ENCODE data around the gene KLC3. TPM values are rescaled to one million over a fixed set of nuclear protein-coding genes. Genes with fewer than 3 reads are reported as not detected.

Gene KLC3
- polyA plus RNA-seq, 4 donors = 0.76 to 3.0 (median 1.1) TPM

- DNase-seq (ENCODE audit: low read depth in 4 of 4, low spot score in 3 of 4) = no peak
Measured at GRCh38 chr19:45347570-45348366, 7.2 kb downstream of the KLC3 start.

DNA sequence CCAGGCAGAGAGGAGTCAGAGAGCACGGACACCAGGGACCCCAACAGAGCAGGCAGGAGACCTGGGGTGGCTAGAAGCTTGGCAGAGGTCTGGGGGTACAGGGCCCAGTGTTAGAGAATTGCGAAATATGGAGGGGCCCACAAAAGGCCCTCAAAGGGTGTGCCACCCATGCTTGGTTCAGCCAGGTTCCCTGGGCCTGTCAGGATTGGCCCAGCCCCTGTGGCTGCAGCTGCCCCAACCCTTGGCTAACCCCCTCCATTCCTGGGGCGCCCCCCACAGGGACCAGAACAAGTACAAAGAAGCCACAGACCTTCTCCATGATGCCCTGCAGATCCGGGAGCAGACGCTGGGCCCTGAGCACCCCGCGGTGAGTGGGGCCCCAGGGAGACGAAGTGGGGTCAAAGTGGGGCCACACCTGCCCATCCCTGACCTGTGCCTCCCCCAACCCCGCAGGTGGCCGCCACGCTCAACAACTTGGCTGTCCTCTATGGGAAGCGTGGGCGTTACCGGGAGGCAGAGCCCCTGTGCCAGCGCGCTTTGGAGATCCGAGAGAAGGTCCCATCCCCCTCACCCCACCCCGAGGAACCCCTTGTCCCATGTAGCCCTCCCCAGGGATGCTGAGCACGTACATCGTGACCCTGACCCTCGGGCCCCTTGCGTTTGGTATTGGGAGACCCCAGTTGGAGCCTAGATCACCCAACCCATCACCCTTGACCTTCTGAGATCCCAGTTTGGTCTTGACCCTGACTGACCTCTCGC lies 8.0 kb downstream of the KLC3 start:
- no peak for DNase-seq (ENCODE audit: low read depth in 4 of 4, low spot score in 3 of 4)

DNA sequence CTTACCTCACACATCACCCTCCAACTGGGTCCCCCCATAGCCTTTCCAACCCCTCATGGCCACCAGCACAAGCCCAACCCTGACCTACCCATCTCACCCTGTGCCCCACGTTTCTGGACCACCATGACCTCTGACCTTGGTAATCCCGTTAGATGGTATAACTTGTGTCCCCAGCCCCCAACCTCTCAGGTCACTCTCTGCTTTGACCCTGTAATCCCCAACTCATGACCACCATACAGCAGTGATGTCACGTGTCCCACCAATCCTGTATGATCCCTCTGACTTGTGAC lies 8.5 kb downstream of the KLC3 start:
- no peak for DNase-seq (ENCODE audit: low read depth in 4 of 4, low spot score in 3 of 4)

GRCh38 chr19:45349430-45349941 lies 8.9 kb downstream of the KLC3 start:
- DNase-seq (ENCODE audit: low read depth in 4 of 4, low spot score in 3 of 4) = no peak

- DNase-seq (ENCODE audit: low read depth in 4 of 4, low spot score in 3 of 4) = no peak
Measured at GRCh38 chr19:45350477-45351058, 10.0 kb downstream of the KLC3 start.

GRCh38 chr19:45351401-45351952 lies 10.9 kb downstream of the KLC3 start:
- no peak for DNase-seq (ENCODE audit: low read depth in 4 of 4, low spot score in 3 of 4)

DNA sequence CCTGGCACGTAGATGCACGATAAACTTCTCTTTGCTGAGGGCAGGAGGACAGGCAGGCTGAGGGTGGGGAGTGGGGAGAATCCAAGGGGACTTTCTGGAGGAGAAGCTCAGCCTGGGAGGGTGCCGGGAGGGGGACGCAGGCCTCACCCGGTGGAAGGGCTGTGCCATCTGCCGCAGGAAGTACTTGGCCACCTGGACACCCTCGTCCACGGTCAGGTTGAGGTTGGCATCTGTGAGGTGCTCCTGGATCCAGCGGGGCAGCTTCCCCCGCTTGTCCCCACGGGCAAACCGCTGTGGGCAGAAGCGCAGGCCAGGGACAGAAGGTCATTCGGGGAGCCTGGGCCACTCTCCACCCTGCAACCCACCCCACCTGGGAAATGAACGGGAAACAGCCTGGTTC lies 11.5 kb downstream of the KLC3 start:
- no peak for DNase-seq (ENCODE audit: low read depth in 4 of 4, low spot score in 3 of 4)

DNA sequence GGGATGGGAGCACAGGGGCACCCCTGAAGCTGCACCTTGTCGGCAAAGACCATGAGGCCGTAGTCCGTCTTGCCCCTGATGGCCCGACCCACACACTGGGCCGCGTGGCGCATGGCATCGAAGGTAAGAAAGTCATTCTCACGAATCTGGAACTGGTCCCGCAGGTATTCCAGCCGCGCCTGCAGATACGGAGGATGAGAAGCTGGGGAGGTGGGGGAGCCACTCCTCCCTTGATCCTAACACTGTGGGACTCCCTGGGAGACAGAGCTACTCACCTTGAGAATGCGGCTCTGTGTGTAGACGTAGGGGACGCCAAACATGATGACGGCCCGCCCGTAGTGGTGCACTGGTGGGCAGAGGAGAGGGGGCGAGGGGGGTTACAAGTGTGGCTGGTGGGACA lies 11.9 kb downstream of the KLC3 start:
- DNase-seq (ENCODE audit: low read depth in 4 of 4, low spot score in 3 of 4) = no peak

DNA sequence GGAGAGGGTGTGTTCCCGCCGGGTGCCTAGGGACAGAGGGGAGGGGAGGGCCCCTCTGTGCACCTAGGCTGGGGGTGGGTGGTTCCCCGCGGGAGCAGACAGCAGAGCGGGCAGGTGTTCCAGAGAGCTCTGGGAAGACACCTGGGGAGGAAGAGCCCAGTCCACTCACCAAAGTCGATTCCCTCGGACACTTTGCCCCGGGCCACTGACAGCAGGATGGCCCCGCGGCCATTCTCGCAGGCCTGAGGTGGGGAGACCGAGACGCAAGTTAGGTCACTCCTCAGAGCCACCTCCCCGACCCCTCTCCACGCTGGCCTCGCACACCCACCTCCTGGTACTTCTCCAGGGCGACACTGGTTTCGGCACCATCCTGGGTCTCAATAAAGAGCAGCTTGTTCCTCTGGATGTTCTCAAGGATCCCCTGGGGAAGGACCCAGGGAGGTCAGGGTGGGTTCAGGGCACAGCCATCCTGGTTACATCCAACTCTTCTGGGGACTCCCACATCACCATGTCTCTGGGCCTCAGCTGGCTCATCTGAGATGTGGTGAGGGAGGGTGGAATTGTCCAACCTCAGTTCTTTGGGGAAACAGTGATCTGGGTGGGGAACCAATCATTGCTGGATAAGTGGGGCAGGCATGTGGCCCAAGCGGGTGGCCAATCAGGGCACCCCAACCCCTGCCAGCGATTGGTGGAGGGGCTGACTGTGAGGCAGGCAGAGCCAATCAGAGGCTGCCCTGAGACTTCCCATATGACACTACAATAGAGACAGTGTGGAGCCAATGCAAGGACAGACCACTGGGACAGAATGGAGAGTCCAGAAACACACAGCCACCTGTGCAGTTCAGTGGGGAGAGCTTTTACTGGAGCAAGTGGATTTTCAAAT lies 12.6 kb downstream of the KLC3 start:
- DNase-seq (ENCODE audit: low read depth in 4 of 4, low spot score in 3 of 4) = no peak

DNA sequence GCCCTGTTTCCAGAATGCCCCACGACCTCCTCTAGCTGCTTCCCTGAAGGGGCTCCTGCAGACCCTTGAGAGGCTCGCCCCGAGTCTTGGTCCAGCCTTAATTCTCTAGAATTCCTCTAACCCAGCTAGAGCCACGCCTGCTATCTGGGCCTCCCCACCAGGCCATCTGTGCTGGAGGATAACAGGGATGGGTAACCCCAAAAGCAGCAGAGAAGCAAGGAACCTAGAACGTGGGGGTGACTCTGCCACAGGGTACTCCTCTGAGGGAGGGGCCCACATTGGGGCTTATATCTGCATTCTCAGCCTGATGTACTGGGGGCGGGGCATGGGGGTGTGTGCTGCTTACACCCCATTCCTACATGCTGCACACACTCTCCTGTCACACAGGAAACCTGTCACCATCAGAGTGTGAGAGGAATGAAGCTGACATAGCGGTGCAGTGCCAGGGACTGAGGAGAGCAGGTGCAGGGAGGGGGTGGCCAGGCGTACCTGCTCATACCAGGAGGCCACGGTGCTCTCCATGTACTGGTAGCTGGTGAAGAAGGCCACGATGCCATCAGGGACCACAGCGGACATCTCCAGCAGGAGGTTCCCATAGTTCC lies 13.8 kb downstream of the KLC3 start:
- DNase-seq (ENCODE audit: low read depth in 4 of 4, low spot score in 3 of 4) = no peak

DNA sequence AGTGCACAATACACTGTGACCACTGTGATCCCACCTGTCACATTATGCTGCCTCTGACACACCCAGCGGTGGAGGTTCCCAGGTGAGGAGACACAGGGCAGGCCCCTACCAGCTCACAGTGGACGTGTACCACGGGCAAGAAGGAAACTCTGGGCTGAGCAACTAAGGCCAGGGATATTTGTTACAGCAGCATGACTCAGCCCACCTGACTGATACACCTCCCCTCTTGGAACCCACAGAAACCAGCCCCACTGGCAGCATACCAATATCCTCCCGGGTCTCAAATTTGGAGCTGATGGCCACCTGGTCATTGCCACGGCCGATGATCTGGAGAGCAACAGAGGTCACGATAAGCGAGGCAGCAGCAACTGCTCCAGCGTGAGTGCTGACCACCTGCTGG lies 14.9 kb downstream of the KLC3 start:
- no peak for DNase-seq (ENCODE audit: low read depth in 4 of 4, low spot score in 3 of 4)

DNA sequence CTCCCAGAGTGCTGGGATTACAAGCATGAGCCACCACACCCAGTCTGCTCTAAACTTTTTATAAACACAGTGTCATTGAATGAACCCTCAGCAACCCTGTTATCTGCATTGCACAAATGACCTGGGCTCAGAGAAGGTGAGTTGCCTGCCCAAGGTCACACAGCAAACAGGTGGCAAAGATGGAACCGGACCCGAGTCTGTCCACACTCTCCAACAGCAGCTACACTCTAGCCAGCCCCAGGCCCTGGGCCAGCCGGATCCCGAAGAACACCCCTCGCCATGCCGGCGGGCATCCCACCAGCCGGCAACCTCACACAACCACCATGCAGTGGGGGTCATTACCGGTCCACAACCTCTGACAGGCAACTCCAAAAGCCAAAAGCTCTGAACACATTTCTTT lies 15.4 kb downstream of the KLC3 start:
- DNase-seq (ENCODE audit: low read depth in 4 of 4, low spot score in 3 of 4) = no peak

DNA sequence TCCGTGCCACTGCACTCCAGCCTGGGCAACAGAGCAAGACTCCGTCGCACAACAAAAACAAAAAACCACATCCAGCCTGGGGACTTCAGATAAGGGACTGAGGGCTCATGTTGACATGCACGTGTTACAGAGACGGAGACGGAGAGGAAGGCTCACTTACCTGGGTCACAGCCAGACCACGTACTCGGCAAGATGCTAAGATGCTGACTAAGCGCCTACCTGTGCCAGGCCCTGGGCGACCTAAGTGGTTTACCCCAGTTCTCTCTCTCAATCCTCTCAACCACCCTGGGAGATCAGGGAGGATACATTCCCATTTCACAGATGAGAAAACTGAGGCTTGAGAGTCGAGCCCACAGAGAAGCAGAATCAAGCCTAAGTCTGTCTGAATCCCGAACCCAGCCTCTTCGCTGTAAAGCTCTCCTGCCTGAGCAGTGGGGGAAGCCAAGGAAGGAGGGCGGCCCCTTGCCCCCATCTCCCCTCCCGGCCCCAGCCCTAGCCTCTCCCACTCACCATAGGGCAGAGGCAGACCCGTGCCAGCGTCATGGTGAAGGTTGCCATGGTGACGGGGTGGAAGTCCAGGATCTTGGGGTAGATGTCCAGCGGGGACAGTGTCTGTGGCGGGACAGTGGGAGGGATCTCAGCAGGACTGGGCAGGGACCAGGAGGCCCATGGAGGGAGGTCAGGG lies 16.4 kb downstream of the KLC3 start:
- DNase-seq (ENCODE audit: low read depth in 4 of 4, low spot score in 3 of 4) = no peak

DNA sequence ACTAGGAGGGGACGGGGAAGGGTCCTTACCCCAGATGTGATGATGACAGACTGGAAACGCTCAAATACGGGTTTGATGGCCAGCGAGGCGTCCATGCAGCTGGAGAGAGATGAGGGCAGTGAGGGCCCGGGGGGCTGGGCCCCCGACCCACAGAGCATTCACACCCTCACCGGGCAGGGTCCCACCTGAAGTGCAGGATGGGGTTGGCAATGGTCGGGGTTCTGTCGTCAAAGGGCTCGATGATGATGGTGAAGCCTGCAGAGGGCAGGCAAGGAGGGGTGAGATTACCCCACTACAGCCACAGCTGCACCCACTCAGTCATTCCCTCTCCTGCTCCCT lies 16.9 kb downstream of the KLC3 start:
- no peak for DNase-seq (ENCODE audit: low read depth in 4 of 4, low spot score in 3 of 4)

- no peak for DNase-seq (ENCODE audit: low read depth in 4 of 4, low spot score in 3 of 4)
Measured at GRCh38 chr19:45358213-45358792, 17.8 kb downstream of the KLC3 start.

GRCh38 chr19:45361608-45362007 lies 21.1 kb downstream of the KLC3 start:
- no peak for DNase-seq (ENCODE audit: low read depth in 4 of 4, low spot score in 3 of 4)

DNA sequence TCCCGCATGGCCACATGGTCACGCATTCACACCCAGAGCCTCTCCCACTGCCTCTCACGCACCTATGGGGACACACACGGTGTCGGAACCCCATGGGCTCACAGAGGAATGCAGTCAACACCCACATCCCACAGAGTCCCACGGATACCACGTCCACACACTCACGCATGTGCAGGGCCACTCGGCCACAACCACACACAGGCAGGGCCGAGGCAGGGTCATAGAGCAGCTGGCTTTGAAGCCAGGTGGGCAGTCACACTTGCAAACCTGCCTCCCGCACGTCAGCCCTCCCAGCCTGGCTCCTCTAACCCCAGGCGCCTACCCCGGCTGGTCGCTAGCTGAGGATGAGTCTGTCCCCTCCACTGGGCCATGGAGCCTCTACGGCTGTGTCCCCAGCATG lies 21.7 kb downstream of the KLC3 start:
- no peak for DNase-seq (ENCODE audit: low read depth in 4 of 4, low spot score in 3 of 4)

DNA sequence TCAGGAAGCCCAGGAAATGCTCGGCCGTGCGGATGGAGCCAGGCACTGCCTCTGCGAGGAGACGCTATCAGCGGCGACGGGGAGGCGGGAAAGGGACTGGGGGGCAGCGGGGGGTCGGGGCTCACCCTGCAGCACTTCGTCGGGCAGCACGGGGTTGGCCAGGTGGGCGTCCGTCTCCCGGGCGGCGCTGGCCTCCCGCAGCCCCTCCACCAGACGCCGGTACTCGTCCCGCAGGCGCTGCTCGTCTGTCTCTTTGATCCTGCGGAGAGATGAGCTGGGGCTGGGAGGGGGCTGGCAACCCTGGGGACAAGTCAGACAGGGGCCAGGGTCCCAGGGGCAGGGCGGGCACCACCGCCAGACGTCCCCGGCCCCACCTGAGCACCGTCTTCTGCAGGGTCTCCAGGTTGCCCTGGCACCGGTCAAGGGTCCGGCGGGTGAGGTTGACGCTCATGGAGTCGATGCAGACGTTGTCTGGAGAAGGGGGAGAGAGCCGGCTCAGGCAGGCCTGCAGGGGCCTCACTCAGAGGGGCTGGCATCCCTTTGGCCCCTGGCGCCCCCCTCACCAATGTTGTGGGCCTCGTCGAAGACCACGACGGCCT lies 23.4 kb downstream of the KLC3 start:
- DNase-seq (ENCODE audit: low read depth in 4 of 4, low spot score in 3 of 4) = no peak

GRCh38 chr19:45364696-45365095 lies 24.1 kb downstream of the KLC3 start:
- no peak for DNase-seq (ENCODE audit: low read depth in 4 of 4, low spot score in 3 of 4)

All from right renal pelvis (tissue), 4 donors.